AG09309 (cell line): Measurements from ENCODE around the gene GOLGA8Q.
A peak's percentile ranks its signal among the peaks of the same experiment; 100 is the strongest.
"Not testable (repeated sequence)": the region's sequence is repeated elsewhere in the genome, so short reads cannot be mapped to it uniquely, and the experiment has no call there.

Experiments used
- DNase-seq: peaks from one replicate; pipeline ENCODE4 v3.0.0-alpha.2; 2010; ENCODE audit warnings: low read depth
- H3K4me3 ChIP-seq: 2 replicates; pipeline ENCODE4 v1.5.1; 2011; ENCODE audit warnings: mild to moderate bottlenecking, low read depth, low read length, moderate library complexity; ENCODE audit not compliant: control insufficient read depth
- CTCF ChIP-seq: IDR thresholded peaks from 2 replicates; pipeline ENCODE4 v1.5.1; 2011; ENCODE audit warnings: mild to moderate bottlenecking, low read depth, low read length, inconsistent platforms; ENCODE audit not compliant: insufficient read depth, control insufficient read depth; ENCODE audit errors: missing control alignments

The GOLGA8Q gene

GRCh38 chr15:30551750-30552149 is at the start of gene GOLGA8Q:
Gene GOLGA8Q, plus strand, starts transcription at chr15:30552050. Its CDS starts 28 bp downstream, at chr15:30552078.
- not testable (repeated sequence) for H3K4me3 ChIP-seq, DNase-seq

GRCh38 chr15:30502904-30503781 is 48.7 kb upstream of the GOLGA8Q start:
- not testable (repeated sequence) for DNase-seq, H3K4me3 ChIP-seq

- not testable (repeated sequence) for H3K4me3 ChIP-seq, DNase-seq
Observed at GRCh38 chr15:30504162-30504843, 47.5 kb upstream of the GOLGA8Q start.

- DNase-seq, H3K4me3 ChIP-seq: not testable (repeated sequence)
Observed at GRCh38 chr15:30514545-30514944, 37.3 kb upstream of the GOLGA8Q start.

GRCh38 chr15:30523453-30524243 is 28.2 kb upstream of the GOLGA8Q start:
- not testable (repeated sequence) for H3K4me3 ChIP-seq, DNase-seq

- DNase-seq, H3K4me3 ChIP-seq: not testable (repeated sequence)
Observed at GRCh38 chr15:30525912-30526311, 25.9 kb upstream of the GOLGA8Q start.

- DNase-seq, H3K4me3 ChIP-seq: not testable (repeated sequence)
Observed at GRCh38 chr15:30529049-30529448, 22.8 kb upstream of the GOLGA8Q start.

GRCh38 chr15:30566949-30567348 is 15.1 kb downstream of the GOLGA8Q start:
- H3K4me3 ChIP-seq, DNase-seq: not testable (repeated sequence)
- TF ChIP-seq CTCF = peak; percentile 18

GRCh38 chr15:30573012-30573491 is 21.2 kb downstream of the GOLGA8Q start:
- H3K4me3 ChIP-seq = peak overlapping the region; percentile 26
- DNase-seq = not testable (repeated sequence)

- H3K4me3 ChIP-seq, DNase-seq: not testable (repeated sequence)
Observed at GRCh38 chr15:30579394-30579970, 27.6 kb downstream of the GOLGA8Q start.

- DNase-seq, H3K4me3 ChIP-seq: not testable (repeated sequence)
Observed at GRCh38 chr15:30580716-30581115, 28.9 kb downstream of the GOLGA8Q start.

- DNase-seq = not testable (repeated sequence)
Observed at GRCh38 chr15:30598953-30599352, 47.1 kb downstream of the GOLGA8Q start.

GRCh38 chr15:30603796-30604195 is 51.9 kb downstream of the GOLGA8Q start, which contains the start of gene GOLGA8H:
Gene GOLGA8H, plus strand, starts transcription at chr15:30604028. Its CDS starts 98 bp downstream, at chr15:30604126.
- DNase-seq, H3K4me3 ChIP-seq: not testable (repeated sequence)

More at GRCh38 chr15:30598953-30599352, 47.1 kb downstream of the GOLGA8Q start:
- H3K4me3 ChIP-seq = not testable (repeated sequence)
